Measurements from ENCODE around the gene WDFY4.

DNA sequence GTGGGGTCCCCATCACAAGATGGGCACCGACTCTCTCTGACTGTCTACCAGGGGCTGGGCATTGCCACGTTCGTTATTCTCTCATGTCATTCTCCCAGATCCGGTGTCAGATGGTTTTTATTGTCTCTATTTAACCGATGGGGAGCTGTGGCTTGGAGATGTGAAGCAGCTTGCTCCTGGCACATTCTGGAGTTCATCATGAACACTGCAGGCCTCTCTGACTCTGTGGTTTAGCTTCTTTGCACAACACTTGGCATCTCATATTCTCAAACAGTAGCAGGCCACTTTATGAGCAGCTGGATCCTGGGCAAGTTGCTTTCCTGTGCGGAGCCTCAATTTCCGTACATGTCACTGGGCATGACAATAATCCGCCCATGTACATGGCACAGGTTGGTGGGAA lies 135.1 kb downstream of the WDFY4 start:
- TF ChIP-seq, protein P1, sequence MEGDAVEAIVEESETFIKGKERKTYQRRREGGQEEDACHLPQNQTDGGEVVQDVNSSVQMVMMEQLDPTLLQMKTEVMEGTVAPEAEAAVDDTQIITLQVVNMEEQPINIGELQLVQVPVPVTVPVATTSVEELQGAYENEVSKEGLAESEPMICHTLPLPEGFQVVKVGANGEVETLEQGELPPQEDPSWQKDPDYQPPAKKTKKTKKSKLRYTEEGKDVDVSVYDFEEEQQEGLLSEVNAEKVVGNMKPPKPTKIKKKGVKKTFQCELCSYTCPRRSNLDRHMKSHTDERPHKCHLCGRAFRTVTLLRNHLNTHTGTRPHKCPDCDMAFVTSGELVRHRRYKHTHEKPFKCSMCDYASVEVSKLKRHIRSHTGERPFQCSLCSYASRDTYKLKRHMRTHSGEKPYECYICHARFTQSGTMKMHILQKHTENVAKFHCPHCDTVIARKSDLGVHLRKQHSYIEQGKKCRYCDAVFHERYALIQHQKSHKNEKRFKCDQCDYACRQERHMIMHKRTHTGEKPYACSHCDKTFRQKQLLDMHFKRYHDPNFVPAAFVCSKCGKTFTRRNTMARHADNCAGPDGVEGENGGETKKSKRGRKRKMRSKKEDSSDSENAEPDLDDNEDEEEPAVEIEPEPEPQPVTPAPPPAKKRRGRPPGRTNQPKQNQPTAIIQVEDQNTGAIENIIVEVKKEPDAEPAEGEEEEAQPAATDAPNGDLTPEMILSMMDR (optimal IDR thresholded peaks at IDR 0.05 in 1 of 3, IDR thresholded peaks at IDR 0.05 in 1 of 3, conservative IDR thresholded peaks at IDR 0.05 in 1 of 3; ENCODE audit: extremely low read depth in 1 of 3, insufficient read depth in 2 of 3, low read length in 3 of 3): no peak
- no peak for TF ChIP-seq EZH2 (IDR thresholded peaks at IDR 0.05; ENCODE audit: low read length)

Data from keratinocyte (primary cell).